ENCODE results near the gene GPRIN3. TPM values are rescaled to one million over a fixed set of nuclear protein-coding genes. Genes with fewer than 3 reads are reported as not detected.

The GPRIN3 gene
- total RNA-seq, 1 donor from 2014 or later = 2.6 TPM

- no peaks in the 10 kb centered on the region for H3K9me3 ChIP-seq (ENCODE audit: insufficient read depth, low read depth, low read length)
- H3K4me3 ChIP-seq (ENCODE audit: insufficient read depth, low read depth, low read length) = no peak overlapping the region
- FAIRE-seq (no peak), DNase-seq (ENCODE audit: low read depth) (no peak)
- peaks cover 6% of the 10 kb centered on the region for H3K9me3 Mint-ChIP-seq (ENCODE audit: unreplicated experiment)
- H3K27ac Mint-ChIP-seq (ENCODE audit: unreplicated experiment) = no peak overlapping the region
- no peaks in the 10 kb centered on the region for H3K27me3 ChIP-seq (ENCODE audit: insufficient read depth, low read length)
- H3K27me3 Mint-ChIP-seq (ENCODE audit: low read depth, unreplicated experiment) = no peaks in the 10 kb centered on the region
- no peaks in the 10 kb centered on the region for H3K36me3 ChIP-seq (ENCODE audit: insufficient read depth, low read length)
- TF ChIP-seq EZH2 (IDR thresholded peaks at IDR 0.05; ENCODE audit: insufficient read depth, low read length) (no peak), CTCF (IDR thresholded peaks at IDR 0.05; ENCODE audit: insufficient read depth, low read depth, low read length) (no peak)
- H2AFZ ChIP-seq (ENCODE audit: low read depth, low read length) = no peak overlapping the region
- H3K4me1 Mint-ChIP-seq (ENCODE audit: low read depth, unreplicated experiment) = no peaks in the 10 kb centered on the region
- no peaks in the 10 kb centered on the region for H3K36me3 Mint-ChIP-seq (ENCODE audit: low read depth, unreplicated experiment)
- no peaks in the 10 kb centered on the region for H4K20me1 ChIP-seq (ENCODE audit: insufficient read depth, low read length)
- no peak overlapping the region for H3K27ac ChIP-seq (ENCODE audit: low read depth, low read length)
- H3K4me2 ChIP-seq (ENCODE audit: low read length) = no peak overlapping the region
- no peaks in the 10 kb centered on the region for H3K4me1 ChIP-seq (ENCODE audit: insufficient read depth, low read length)
- H3K9ac ChIP-seq (ENCODE audit: low read length) = no peak overlapping the region
- H3K79me2 ChIP-seq (ENCODE audit: insufficient read depth, low read length) = no peaks in the 10 kb centered on the region
- no peak overlapping the region for H3K4me3 Mint-ChIP-seq (ENCODE audit: unreplicated experiment)
Measured at GRCh38 chr4:89347363-89348025, 39.9 kb upstream of the GPRIN3 start.

- no peaks in the 10 kb centered on the region for H3K27me3 Mint-ChIP-seq (ENCODE audit: low read depth, unreplicated experiment)
- H3K4me1 Mint-ChIP-seq (ENCODE audit: low read depth, unreplicated experiment) = no peaks in the 10 kb centered on the region
- H3K79me2 ChIP-seq (ENCODE audit: insufficient read depth, low read length) = no peaks in the 10 kb centered on the region
- no peak overlapping the region for H3K4me3 Mint-ChIP-seq (ENCODE audit: unreplicated experiment)
- no peaks in the 10 kb centered on the region for H4K20me1 ChIP-seq (ENCODE audit: insufficient read depth, low read length)
- H3K36me3 Mint-ChIP-seq (ENCODE audit: low read depth, unreplicated experiment) = no peaks in the 10 kb centered on the region
- no peaks in the 10 kb centered on the region for H3K36me3 ChIP-seq (ENCODE audit: insufficient read depth, low read length)
- H3K4me3 ChIP-seq (ENCODE audit: insufficient read depth, low read depth, low read length) = no peak overlapping the region
- no peak overlapping the region for H3K9ac ChIP-seq (ENCODE audit: low read length)
- H3K4me2 ChIP-seq (ENCODE audit: low read length) = no peak overlapping the region
- H2AFZ ChIP-seq (ENCODE audit: low read depth, low read length) = no peak overlapping the region
- no peaks in the 10 kb centered on the region for H3K9me3 ChIP-seq (ENCODE audit: insufficient read depth, low read depth, low read length)
- H3K27me3 ChIP-seq (ENCODE audit: insufficient read depth, low read length) = no peaks in the 10 kb centered on the region
- H3K27ac ChIP-seq (ENCODE audit: low read depth, low read length) = no peak overlapping the region
- no peaks in the 10 kb centered on the region for H3K4me1 ChIP-seq (ENCODE audit: insufficient read depth, low read length)
- TF ChIP-seq CTCF (IDR thresholded peaks at IDR 0.05; ENCODE audit: insufficient read depth, low read depth, low read length) = no peak
- TF ChIP-seq EZH2 (IDR thresholded peaks at IDR 0.05; ENCODE audit: insufficient read depth, low read length) = no peak
- peaks cover 6% of the 10 kb centered on the region for H3K9me3 Mint-ChIP-seq (ENCODE audit: unreplicated experiment)
- no peak for FAIRE-seq
- H3K27ac Mint-ChIP-seq (ENCODE audit: unreplicated experiment) = no peak overlapping the region
- DNase-seq (ENCODE audit: low read depth) = no peak
Measured at GRCh38 chr4:89344571-89344970, 37.0 kb upstream of the GPRIN3 start.

GRCh38 chr4:89338206-89338605 is 30.6 kb upstream of the GPRIN3 start:
- H3K4me1 Mint-ChIP-seq (ENCODE audit: low read depth, unreplicated experiment) = no peaks in the 10 kb centered on the region
- peaks cover 3% of the 10 kb centered on the region for H3K9me3 Mint-ChIP-seq (ENCODE audit: unreplicated experiment)
- TF ChIP-seq CTCF (IDR thresholded peaks at IDR 0.05; ENCODE audit: insufficient read depth, low read depth, low read length) = no peak
- TF ChIP-seq EZH2 (IDR thresholded peaks at IDR 0.05; ENCODE audit: insufficient read depth, low read length) = no peak
- H3K36me3 Mint-ChIP-seq (ENCODE audit: low read depth, unreplicated experiment) = no peaks in the 10 kb centered on the region
- H3K27ac Mint-ChIP-seq (ENCODE audit: unreplicated experiment) = no peak overlapping the region
- FAIRE-seq (no peak), DNase-seq (ENCODE audit: low read depth) (no peak)
- no peaks in the 10 kb centered on the region for H3K27me3 ChIP-seq (ENCODE audit: insufficient read depth, low read length)
- H3K4me3 Mint-ChIP-seq (ENCODE audit: unreplicated experiment) = no peak overlapping the region
- no peaks in the 10 kb centered on the region for H3K36me3 ChIP-seq (ENCODE audit: insufficient read depth, low read length)
- H3K4me3 ChIP-seq (ENCODE audit: insufficient read depth, low read depth, low read length) = no peak overlapping the region
- no peaks in the 10 kb centered on the region for H3K27me3 Mint-ChIP-seq (ENCODE audit: low read depth, unreplicated experiment)
- no peaks in the 10 kb centered on the region for H4K20me1 ChIP-seq (ENCODE audit: insufficient read depth, low read length)
- H3K27ac ChIP-seq (ENCODE audit: low read depth, low read length) = no peak overlapping the region
- H3K79me2 ChIP-seq (ENCODE audit: insufficient read depth, low read length) = no peaks in the 10 kb centered on the region
- no peaks in the 10 kb centered on the region for H3K9me3 ChIP-seq (ENCODE audit: insufficient read depth, low read depth, low read length)
- no peaks in the 10 kb centered on the region for H3K4me1 ChIP-seq (ENCODE audit: insufficient read depth, low read length)
- H3K9ac ChIP-seq (ENCODE audit: low read length) = no peak overlapping the region
- H3K4me2 ChIP-seq (ENCODE audit: low read length) = no peak overlapping the region
- no peak overlapping the region for H2AFZ ChIP-seq (ENCODE audit: low read depth, low read length)

All from astrocyte (in vitro differentiated cells and primary cell).